Daoy (cell line): Measurements from ENCODE around the gene FCF1. TPM values are rescaled to one million over a fixed set of nuclear protein-coding genes. Genes with fewer than 3 reads are reported as not detected.

Experiments used
- DNase-seq: peaks from one replicate; pipeline ENCODE4 v3.0.0-alpha.2; 2015; ENCODE audit warnings: low read depth
- total RNA-seq: library from RNA; depleted of rRNA; stranded (reverse); fragments of >200 nt; shearing (Covaris generic); gene quantifications from 2 replicates; pipeline ENCODE4 v1.2.3, GENCODE V29; 2014; rRNA removed

Gene FCF1, protein sequence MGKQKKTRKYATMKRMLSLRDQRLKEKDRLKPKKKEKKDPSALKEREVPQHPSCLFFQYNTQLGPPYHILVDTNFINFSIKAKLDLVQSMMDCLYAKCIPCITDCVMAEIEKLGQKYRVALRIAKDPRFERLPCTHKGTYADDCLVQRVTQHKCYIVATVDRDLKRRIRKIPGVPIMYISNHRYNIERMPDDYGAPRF
- 34.8 and 49.4 TPM in 2 replicates for total RNA-seq

DNA sequence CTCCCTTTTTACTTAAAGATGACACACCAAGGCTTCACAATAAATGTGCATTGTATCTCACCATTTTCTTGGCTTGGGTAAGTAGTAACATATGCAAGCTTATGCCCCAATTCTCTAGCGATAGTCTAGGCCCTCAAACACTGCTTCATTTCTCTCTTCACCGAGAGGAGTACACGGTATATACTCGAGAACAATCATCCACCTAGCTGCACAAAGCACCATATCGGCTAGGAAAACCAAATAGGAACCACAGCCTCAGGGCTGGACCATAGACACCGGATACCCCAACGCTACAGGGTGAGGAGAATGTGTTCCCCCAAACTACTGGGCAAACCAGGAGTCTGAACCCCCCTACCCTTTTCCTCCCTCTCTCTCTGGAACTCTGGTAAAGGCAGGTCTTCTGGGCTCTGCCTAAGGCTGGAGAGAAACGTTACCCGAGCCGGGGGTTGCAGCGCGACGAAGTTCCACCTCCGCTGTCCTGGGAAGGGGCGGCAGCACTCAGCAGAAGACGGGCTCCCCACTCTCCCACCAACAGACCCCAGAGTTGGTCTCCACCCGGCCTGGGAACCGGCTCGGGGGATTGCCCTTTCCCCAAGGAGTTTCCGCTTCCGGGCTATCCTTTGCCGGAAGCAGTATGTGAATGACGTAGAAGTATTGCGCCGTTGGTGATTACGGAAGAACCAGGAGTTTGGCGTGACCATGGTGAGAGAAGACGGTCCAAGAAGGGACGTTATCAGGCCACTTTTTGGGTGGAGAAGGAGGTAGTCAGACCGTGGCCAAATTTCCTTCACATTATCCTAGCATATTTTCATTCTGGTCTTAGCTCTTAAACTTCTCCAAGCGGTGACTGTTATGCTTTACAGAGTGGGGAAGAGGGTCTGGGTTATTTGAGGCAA lies at the start of gene FCF1, which contains the start of gene AREL1:
TSS of gene FCF1 (plus strand) at position 646 of the 896 bp plus-strand sequence. CDS start at position 700, 54 bp downstream.
TSS of gene AREL1 (minus strand) at position 582 of the 896 bp plus-strand sequence. CDS start 27,465 bp downstream, outside the sequence.
- DNase-seq = peak; percentile 88

DNA sequence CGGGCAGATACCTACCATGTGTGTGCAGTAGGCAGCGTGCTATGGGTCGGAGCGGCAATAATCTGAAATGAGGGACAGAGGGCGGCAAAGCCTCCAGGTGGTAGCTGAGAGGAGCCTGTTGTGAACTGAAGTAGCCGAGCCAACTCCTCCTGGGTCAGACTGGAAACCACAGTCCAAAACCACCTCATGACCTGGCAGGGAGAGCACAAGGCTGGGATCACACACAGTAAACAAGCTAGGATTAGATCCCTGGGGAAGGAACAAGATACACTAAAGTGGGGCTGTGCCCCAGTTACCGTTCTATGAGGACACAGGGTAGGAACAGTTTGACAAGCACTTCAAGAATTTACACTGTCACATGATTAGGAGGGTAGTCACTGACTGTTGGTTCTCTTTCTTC lies 49.1 kb upstream of the FCF1 start:
- DNase-seq = no peak

DNA sequence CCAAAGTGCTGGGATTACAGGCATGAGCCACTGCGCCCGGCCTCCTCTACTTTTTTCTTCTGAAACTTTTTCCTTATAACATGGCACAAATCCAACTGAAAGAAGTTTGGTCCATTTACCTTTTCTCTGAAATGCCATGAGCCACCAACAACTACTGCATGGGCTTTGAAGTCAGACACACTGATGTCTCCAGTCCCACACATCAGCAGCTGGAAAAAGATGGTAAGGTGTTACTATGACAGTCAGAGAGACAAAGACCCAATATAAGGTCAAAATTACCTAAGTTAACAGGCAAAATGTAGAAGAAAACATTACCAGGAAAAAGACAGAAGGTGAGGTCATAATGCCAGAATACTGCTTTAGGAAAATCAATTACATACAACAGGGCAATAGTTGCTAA lies 48.2 kb upstream of the FCF1 start:
- DNase-seq = no peak

DNA sequence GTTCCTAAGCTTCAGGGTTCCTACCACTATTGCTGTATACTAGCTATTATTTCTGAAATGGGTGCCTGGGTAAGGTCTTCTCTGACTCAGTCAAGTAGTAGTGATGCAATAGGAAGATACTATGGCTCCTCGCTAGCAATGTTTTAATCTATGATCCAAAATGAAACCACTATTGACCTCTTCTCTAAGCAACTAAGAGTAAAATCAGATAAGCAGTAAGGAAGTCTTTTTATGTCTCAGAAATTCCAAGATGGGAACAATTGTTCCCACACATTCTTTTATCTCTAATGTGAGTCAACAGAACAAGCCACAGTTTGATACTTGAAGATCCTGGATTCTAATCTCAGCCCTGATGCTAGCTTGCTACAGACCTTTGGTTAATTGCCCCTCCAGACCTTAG lies 45.2 kb upstream of the FCF1 start:
- DNase-seq = no peak

DNA sequence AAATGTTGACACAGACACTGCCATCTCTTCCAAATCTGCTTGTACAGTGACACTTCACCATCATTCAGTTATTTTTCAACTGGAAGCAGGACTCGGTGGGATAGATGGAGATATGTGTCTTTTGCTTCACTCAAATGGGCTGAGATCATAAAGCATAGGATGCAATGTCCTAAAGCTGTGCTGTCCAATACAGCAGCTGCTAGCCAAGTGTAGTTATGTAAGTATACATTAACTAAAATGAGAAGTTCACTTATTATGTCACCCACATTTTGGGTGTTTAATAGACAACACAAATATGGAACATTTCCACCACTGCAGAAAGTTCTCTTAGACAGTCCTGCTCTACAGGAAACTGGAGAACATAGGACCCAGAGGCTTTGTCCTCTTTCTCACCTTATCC lies 43.7 kb upstream of the FCF1 start:
- no peak for DNase-seq

DNA sequence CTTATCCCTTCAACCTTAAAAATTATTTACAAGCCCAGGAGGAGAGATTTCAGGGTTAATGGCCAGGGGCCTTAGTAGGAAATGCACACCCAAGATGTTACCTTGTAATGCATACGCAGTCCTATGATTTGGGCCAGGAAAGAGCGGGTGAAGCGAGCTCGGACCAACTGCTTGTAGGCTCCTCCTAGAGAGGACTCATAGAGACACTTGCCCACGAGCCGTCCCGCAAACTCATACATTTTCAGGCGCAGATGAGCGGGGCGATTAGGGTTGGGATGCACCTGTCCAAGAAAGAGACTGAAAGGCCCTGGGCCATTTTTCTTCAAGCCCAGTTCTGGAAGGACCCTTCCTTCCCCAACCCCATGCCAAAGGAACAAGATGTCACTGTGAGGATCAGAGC lies 43.1 kb upstream of the FCF1 start:
- no peak for DNase-seq

DNA sequence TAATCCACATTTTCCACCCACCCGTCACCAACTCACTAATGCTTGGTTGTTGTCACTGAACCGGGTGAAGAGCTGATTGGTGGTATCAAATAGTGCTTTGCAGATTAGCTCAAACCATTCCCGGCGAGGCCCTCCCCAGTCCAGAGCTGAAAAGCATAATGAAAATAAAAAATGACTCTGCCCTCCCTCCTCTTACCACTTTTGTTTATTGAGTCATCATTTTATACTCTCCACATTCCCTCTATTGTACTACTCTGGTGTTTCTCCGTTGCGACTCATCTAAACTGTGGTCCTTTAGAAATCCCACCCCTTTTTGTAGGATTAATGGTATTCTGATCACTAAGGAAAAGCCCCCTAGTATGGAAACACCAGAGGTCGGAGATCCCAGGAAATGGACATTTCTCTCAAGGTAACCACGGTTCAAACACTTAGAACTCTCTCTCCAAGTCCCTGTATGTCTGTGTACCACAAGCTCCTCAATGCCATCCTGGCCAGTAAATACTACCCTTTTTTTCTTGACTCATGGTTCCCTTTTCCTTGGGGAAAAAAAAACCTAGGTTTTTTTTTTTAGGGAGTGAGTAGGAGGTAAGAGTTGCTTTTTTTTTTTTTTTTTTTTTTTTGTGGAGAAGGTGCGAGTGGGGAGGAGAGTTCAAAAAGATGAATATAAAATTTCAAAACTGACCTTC lies 42.1 kb upstream of the FCF1 start:
- peak; percentile 31 for DNase-seq

DNA sequence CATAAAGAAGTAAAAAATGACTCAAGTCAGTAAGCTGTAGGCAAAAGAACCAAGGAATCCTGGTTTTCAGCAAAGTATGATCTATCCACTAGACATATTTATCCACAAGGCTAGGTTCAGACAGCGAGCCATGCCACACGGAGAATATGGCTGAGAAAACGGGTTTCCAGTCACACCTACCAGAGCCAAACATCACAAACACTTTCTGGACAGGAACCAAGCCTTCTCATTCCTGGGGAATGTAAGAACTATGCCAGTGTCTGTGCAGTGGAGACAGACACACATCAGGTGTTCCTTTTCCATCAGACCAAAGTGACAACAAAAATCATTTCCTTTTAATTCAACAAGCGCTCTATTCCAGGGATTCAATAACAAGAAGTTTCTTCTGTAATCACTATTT lies 41.2 kb upstream of the FCF1 start:
- DNase-seq = peak; percentile 75

DNA sequence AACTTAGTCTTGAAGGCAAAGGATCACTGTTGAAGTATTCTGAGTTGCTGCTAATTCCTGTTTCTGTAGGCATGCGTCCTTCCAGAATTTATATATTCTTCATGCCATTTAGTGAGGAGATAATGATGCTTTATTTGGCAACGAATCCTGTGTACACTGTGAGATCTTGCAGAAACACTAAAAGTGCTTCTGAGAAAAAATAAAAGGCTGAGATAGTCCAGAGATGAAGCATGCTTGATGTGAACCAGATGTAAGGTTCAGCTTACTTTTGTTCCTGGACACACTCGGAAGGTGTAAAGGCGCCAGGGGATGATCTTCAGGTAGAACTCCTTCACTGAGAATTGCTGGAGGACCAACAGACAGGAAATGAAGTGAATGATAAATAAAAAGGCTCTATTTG lies 39.2 kb upstream of the FCF1 start:
- no peak for DNase-seq

DNA sequence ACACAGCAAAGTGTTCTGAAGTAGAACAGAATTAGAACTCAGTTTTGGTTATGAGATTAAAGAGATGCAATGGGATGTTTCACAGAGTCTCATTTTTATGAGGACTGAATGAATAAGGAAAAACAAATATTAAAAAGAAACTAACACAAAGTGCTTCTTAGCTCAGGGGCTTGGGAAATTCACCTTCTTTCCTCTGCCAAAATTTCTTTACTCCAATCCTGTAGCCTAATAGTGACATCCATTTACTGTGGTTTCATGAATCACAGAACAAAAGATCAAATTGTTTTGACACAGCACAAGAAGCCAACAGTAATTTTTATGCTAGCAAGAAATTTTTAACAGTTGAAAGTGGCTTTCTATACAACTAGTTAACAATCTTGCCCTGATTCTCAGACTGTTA lies 37.7 kb upstream of the FCF1 start:
- no peak for DNase-seq

DNA sequence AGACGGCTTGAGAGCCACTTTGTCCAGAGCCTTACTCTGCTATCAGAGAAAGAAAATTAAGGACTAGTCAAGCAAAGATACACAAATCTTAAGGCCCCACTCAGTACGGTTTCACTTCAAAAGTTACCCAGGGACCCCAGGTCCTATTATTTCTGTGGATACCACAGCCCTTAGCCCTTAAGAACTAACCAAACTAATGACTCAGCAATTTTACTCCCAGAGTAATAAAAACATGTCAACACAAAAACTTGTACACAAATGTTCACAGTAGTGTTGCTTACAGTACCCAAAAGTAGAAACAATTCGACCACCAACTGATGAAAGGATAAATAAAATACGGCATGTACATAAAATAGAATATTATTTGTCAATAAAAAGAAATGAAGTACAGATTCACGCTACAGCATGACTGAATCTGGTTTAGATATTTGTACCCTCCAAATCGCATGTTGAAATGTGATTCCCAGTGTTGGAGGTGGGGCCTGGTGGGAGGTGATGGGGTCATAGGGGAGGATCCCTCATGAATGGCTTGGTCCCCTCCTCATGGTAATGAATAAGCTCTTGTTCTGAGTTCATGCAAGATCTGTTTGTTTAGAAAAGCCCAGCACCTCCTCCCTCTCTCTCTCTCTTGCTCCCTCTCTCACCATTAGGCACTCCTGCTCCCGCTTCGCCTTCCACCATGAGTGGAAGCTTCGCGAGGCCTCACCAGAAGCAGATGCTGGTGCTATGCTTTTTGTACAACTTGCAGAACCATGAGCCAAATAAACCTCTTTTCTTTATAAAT lies 30.6 kb upstream of the FCF1 start:
- no peak for DNase-seq

DNA sequence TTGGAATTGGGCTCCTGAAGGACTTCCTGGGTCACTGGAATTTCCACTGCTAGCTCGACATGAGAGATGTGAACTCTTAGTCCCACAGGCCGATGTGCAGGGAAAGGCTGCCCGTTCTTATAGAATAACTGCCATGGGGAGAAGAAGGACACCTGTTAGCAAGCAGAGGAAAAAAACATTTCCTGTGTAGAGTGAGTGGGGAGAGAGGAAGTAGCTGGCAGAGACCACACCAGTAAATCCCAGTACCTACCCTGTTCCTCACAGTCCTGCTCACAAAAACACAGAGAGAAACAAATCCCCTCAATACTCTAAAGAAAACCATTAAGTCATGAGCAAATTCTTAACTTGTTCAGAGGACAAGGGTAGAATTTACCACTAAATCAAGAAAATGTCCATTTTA lies 29.5 kb upstream of the FCF1 start:
- no peak for DNase-seq

DNA sequence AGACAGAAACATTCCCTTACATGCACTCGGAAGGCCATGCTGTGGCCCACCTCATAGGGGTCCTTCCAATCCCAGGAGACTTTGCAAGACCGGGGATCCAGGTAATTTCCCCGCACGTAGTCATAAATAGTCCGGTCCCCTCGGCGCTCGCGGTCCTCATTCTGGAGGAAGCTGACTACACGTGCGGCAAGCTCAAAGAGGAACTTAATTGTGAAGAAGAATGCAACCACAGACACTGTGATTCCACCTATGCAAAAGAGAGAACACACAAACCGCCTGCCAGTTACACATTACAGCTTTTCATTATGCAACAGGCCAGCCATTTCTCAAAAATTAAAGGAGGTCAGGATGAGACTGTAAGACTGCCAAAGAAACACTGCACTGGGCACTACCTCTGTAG lies 28.5 kb upstream of the FCF1 start:
- no peak for DNase-seq

DNA sequence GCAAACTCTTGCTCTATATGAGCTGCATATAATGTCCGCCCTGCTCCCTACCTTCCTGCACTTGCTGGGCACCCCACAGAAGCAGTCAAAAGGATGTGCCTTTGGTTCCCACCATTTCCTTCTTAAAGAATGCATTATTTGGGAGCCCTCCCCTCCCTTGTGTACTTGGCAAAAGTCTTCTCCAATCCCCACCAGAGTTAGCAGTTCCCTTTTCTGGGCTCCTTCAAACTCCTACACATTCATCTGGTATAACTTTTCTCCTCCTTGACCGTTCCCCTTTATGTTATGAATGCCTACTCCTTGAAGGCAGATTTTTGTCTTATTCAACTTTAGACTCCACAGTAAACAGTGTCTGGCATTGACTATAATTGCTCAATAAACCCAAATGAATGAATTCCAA lies 27.9 kb upstream of the FCF1 start:
- DNase-seq = no peak

DNA sequence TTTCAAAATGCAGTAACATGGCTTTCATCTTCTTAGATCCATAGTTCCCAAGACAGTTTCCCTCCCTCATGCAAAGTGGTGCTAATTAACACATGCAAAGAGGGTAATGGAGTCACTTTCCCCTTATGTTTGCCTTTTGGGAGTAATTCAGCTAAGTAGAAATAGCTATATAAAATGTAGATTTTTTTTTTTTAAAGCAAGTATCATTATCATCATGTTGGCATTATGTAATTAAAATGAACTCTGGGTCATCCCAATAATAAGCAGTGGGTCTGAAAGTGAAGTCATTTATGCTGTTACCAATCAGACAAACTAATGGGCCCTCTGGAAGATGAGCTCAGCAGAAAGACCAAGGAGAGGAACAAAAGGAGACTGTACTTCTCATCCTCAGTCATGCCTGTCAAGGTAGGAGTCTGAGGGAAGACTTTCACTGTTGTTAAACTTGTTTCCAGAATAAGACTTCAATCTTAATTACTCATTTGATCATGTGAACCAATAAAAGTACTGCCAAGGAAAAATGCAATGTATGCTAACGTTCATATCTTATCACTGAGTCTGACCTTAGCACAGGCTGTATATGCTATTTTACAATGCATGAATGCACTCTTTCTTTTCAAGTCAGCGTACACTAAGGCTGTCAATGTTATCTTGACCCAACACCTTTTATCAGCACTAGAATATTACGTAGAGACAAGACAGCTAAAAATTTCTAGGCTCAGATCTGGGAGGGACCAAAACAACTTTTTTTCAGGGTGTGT lies 26.8 kb upstream of the FCF1 start:
- no peak for DNase-seq

DNA sequence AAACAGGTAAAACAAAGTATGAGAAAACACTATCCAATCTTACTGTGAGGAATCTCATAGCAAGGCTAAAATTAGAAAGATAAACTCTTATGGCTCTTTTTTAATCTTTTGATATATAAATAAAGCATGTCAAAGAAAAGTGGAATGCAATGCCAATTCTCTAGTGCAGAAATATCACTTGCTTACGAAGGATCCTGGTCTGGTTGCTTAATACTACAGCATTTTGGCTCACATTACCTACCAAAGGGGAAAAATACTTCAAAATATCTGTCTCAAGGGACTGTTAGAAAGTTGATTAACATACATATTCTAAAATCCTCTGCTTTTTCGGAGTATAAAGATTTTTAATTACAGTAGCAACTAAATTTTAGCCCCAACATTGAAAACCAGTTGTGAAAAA lies 21.5 kb upstream of the FCF1 start:
- no peak for DNase-seq

DNA sequence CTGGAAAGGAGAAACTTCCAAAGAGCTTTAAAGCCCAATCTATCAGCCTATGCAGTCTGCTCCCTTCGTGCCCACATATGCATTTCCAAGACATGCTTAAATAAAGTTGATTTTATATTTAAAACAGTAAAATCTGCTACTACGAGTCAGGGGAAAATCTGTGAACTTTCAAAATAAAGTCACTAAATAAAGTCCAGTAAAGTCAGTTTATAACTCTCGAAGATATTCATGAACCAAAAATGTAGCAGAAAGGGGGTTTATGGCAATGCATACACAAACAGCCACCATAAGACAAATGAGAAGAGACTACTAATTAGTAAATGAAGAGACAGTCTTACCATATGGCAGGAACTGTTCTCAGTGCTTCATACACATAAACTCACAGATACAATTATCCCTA lies 19.8 kb upstream of the FCF1 start:
- DNase-seq = no peak

DNA sequence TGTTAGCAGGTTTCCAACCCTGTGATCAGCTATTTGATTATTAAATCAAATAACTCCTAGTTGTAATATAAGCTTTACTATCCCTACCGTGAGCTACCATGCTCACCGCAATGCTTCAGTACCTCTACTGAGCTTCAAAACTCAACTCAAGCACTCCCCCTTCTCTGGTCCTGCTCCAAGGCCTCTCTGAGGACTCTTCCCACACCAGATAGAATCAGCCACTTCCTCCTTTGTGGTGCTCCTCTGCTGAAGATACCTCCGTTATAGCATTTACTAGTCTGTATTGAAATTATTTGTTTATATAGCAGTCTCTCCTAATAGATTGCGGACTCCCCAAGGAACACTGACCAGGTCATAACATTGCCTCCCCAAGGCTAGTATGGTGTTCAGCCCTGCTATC lies 17.5 kb upstream of the FCF1 start:
- DNase-seq = no peak

DNA sequence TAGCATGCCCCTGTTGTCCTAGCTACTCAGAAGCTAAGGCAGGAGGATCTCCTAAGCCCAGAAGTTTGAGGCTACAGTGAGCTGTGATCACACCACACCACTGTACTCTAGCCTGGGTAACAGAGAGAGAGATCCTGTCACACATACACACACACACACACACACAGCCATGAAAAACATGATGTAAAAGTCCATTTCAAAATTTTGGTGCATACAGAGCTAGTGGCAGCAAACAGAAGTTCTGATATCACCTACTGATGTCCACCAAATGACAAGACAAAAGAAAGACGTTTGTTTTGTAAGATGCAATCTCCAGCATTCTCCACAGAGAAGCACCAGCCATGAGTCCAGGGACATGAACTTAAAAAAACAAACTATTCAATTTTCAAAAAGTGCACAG lies 15.9 kb upstream of the FCF1 start:
- no peak for DNase-seq

DNA sequence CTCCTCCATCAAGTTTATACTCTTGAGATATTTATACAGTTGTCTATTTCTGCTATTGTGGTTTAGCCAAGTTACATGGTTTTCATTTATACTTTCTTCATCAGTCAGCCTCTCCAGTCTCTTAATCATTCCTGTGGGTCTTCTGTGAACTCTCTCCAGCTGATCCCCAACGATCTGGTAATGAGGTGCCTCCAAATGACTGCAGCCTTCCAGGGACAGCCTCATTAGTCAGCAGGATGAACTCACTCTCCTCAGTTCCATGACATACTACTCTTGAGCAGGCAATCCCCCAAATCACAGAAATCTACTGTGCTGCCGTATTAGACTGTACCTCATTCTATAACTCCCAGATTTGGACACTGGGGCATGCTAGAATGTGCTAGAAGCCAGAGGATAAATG lies 15.4 kb upstream of the FCF1 start:
- DNase-seq = peak; percentile 40

DNA sequence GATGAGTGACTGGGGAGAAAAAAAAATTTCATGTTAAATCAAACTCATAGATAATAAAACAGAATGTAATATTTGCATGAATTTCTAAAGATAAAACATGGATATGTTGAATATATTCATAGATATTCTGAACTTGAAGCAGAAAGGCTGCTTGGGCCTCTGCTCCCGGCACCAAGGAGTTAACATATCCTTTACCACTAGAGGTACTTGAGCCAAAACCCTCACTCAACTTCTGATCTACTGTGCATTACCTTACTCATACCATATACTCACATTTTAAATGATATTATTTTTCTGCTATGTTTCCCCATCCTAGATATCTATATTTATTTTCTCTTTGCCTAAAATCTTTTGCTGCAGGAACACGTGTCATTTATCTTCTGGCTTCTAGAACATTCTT lies 15.0 kb upstream of the FCF1 start:
- no peak for DNase-seq
